Astrocyte (in vitro differentiated cells and primary cell): ENCODE data around the gene BICC1. TPM values are rescaled to one million over a fixed set of nuclear protein-coding genes. Genes with fewer than 3 reads are reported as not detected.

Experiments
- DNase-seq: peaks from one replicate; pipeline ENCODE4 v3.0.0-alpha.2; 2010; ENCODE audit warnings: low read depth
- FAIRE-seq: peaks from 2 replicates; lab custom pipeline; 2011; peaks lifted over from hg19 to GRCh38; lab: Jason Lieb, UNC
- H2AFZ ChIP-seq: 2 replicates; pipeline ENCODE4 v1.6.0; 2012; ENCODE audit warnings: low read depth, low read length, inconsistent platforms
- H3K27ac ChIP-seq: 2 replicates; pipeline ENCODE4 v1.5.1; 2011; ENCODE audit warnings: low read depth, low read length, inconsistent platforms
- H3K27me3 ChIP-seq: 2 replicates; pipeline ENCODE4 v1.6.0; 2011; ENCODE audit warnings: low read length, inconsistent platforms; ENCODE audit not compliant: insufficient read depth
- H3K36me3 ChIP-seq: 2 replicates; pipeline ENCODE4 v1.5.1; 2011; ENCODE audit warnings: low read length, inconsistent platforms; ENCODE audit not compliant: insufficient read depth
- H3K4me1 ChIP-seq: 2 replicates; pipeline ENCODE4 v1.5.1; 2011; ENCODE audit warnings: low read length, inconsistent platforms; ENCODE audit not compliant: insufficient read depth
- H3K4me2 ChIP-seq: 2 replicates; pipeline ENCODE4 v1.6.0; 2012; ENCODE audit warnings: low read length, inconsistent platforms
- H3K4me3 ChIP-seq: 2 replicates; pipeline ENCODE4 v1.5.1; 2011; ENCODE audit warnings: low read depth, mild to moderate bottlenecking, low read length, inconsistent platforms; ENCODE audit not compliant: insufficient read depth
- H3K79me2 ChIP-seq: 2 replicates; pipeline ENCODE4 v1.6.0; 2012; ENCODE audit warnings: mild to moderate bottlenecking, low read length, inconsistent platforms; ENCODE audit not compliant: insufficient read depth
- H3K9ac ChIP-seq: 2 replicates; pipeline ENCODE4 v1.6.0; 2012; ENCODE audit warnings: mild to moderate bottlenecking, low read length, inconsistent platforms
- H3K9me3 ChIP-seq: 2 replicates; pipeline ENCODE4 v1.5.1; 2012; ENCODE audit warnings: low read depth, mild to moderate bottlenecking, low read length, inconsistent platforms; ENCODE audit not compliant: insufficient read depth
- H4K20me1 ChIP-seq: 2 replicates; pipeline ENCODE4 v1.6.0; 2012; ENCODE audit warnings: low read length, inconsistent platforms; ENCODE audit not compliant: insufficient read depth
- H3K27ac Mint-ChIP-seq: one replicate; pipeline ENCODE4 v1.8.0; 2021; ENCODE audit warnings: mild to moderate bottlenecking, mixed read lengths; ENCODE audit not compliant: unreplicated experiment
- H3K27me3 Mint-ChIP-seq: one replicate; pipeline ENCODE4 v1.8.0; 2021; ENCODE audit warnings: low read depth, mixed read lengths; ENCODE audit not compliant: unreplicated experiment
- H3K36me3 Mint-ChIP-seq: one replicate; pipeline ENCODE4 v1.8.0; 2021; ENCODE audit warnings: low read depth, mixed read lengths; ENCODE audit not compliant: unreplicated experiment
- H3K4me1 Mint-ChIP-seq: one replicate; pipeline ENCODE4 v1.8.0; 2021; ENCODE audit warnings: low read depth, mixed read lengths; ENCODE audit not compliant: unreplicated experiment
- H3K4me3 Mint-ChIP-seq: one replicate; pipeline ENCODE4 v1.8.0; 2021; ENCODE audit warnings: mild to moderate bottlenecking, moderate library complexity, mixed read lengths; ENCODE audit not compliant: unreplicated experiment
- H3K9me3 Mint-ChIP-seq: one replicate; pipeline ENCODE4 v1.8.0; 2021; ENCODE audit warnings: mild to moderate bottlenecking, mixed read lengths; ENCODE audit not compliant: unreplicated experiment
- CTCF ChIP-seq: IDR thresholded peaks from 2 replicates; pipeline ENCODE4 v1.5.1; 2011; ENCODE audit warnings: low read depth, mild to moderate bottlenecking, inconsistent platforms, low read length, moderate library complexity; ENCODE audit not compliant: insufficient read depth
- EZH2 ChIP-seq: IDR thresholded peaks from 2 replicates; pipeline ENCODE4 v1.6.1; 2012; ENCODE audit warnings: mild to moderate bottlenecking, low read length, inconsistent platforms; ENCODE audit not compliant: insufficient read depth
- total RNA-seq: library from RNA; stranded (reverse); gene quantifications from 2 replicates; pipeline ENCODE4 v1.2.1, GENCODE V29; 2021

BICC1 gene
- total RNA-seq, 1 donor from 2014 or later = 23.0 TPM

DNA sequence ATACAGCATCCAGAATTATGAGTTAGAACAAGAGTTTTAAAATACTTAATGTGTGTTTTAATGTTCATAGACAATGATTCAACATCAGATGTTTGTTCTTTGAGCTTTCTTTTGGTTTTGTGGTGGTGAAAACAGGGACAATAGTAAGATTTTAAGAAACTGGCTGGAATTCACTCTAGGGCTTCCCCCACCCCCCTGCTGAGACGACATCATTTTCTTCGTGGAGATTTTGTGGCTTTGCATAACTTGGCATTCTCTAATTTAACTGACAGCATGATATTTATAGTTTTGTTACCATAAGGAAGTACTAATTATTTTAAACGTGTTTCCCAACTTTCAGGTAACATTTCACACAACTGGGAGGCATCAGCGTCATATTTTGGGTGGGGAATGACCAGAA, 184.1 kb downstream of the BICC1 start:
- Mint-ChIP-seq H3K4me3 (peak overlapping the region; percentile 47), H3K4me1 (peaks cover 45% of the 10 kb centered on the region), H3K36me3 (peaks cover 18% of the 10 kb centered on the region), H3K27me3 (no peaks in the 10 kb centered on the region), H3K27ac (peak overlapping the region; percentile 37), H3K9me3 (peaks cover 11% of the 10 kb centered on the region)
- H3K4me2 ChIP-seq = no peak overlapping the region
- H3K27me3 ChIP-seq = no peaks in the 10 kb centered on the region
- no peak overlapping the region for H3K9ac ChIP-seq
- FAIRE-seq (no peak), DNase-seq (peak; percentile 53)
- peak overlapping the region; percentile 7 for H3K27ac ChIP-seq
- H3K4me1 ChIP-seq = peaks cover 31% of the 10 kb centered on the region
- no peak for TF ChIP-seq EZH2
- no peak for TF ChIP-seq CTCF
- no peak overlapping the region for H3K4me3 ChIP-seq
- H3K36me3 ChIP-seq = no peaks in the 10 kb centered on the region
- H4K20me1 ChIP-seq = peaks cover 26% of the 10 kb centered on the region
- H3K9me3 ChIP-seq = peaks cover 7% of the 10 kb centered on the region
- no peak overlapping the region for H2AFZ ChIP-seq
- peaks cover 49% of the 10 kb centered on the region for H3K79me2 ChIP-seq

DNA sequence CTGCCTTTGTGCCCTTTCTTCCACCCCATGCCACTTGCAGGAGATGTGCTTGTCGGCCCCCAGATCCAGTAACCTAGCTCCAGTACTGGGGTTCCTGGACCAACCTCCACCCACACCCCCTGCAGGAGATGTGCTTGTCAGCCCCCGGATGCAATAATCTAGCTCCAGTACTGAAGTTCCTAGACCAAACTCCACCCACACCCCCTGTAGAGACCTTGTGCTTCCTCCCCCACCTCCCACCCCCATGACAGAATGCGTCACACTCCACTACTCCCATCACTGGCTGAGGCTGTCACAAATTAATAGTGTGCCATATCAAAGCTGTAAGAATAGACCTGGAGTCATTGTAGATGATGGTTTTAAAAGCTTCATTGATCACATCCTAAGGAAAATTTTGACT, 185.0 kb downstream of the BICC1 start:
- peaks cover 46% of the 10 kb centered on the region for H3K79me2 ChIP-seq
- FAIRE-seq (no peak), DNase-seq (no peak)
- no peak overlapping the region for H3K27ac ChIP-seq
- no peak overlapping the region for H3K27ac Mint-ChIP-seq
- no peak overlapping the region for H3K4me3 ChIP-seq
- H3K36me3 ChIP-seq = no peaks in the 10 kb centered on the region
- H2AFZ ChIP-seq = no peak overlapping the region
- H3K27me3 Mint-ChIP-seq = no peaks in the 10 kb centered on the region
- peaks cover 8% of the 10 kb centered on the region for H3K9me3 Mint-ChIP-seq
- no peaks in the 10 kb centered on the region for H3K27me3 ChIP-seq
- peaks cover 38% of the 10 kb centered on the region for H3K4me1 ChIP-seq
- peaks cover 26% of the 10 kb centered on the region for H4K20me1 ChIP-seq
- H3K4me1 Mint-ChIP-seq = peaks cover 52% of the 10 kb centered on the region
- no peak overlapping the region for H3K4me3 Mint-ChIP-seq
- H3K4me2 ChIP-seq = no peak overlapping the region
- H3K9ac ChIP-seq = no peak overlapping the region
- H3K9me3 ChIP-seq = peaks cover 6% of the 10 kb centered on the region
- TF ChIP-seq CTCF (no peak), EZH2 (no peak)
- H3K36me3 Mint-ChIP-seq = peaks cover 16% of the 10 kb centered on the region

- Histone ChIP-seq H3K79me2 (peaks cover 45% of the 10 kb centered on the region), H4K20me1 (peaks cover 26% of the 10 kb centered on the region), H3K4me3 (no peak overlapping the region), H3K9me3 (peaks cover 6% of the 10 kb centered on the region), H3K36me3 (no peaks in the 10 kb centered on the region), H3K4me1 (peaks cover 44% of the 10 kb centered on the region), H3K4me2 (no peak overlapping the region), H3K27ac (no peak overlapping the region), H3K27me3 (no peaks in the 10 kb centered on the region), H3K9ac (no peak overlapping the region), H2AFZ (no peak overlapping the region)
- FAIRE-seq (peak; percentile 32), DNase-seq (no peak)
- Mint-ChIP-seq H3K27ac (no peak overlapping the region), H3K4me3 (no peak overlapping the region), H3K9me3 (peaks cover 6% of the 10 kb centered on the region), H3K36me3 (peaks cover 12% of the 10 kb centered on the region), H3K27me3 (no peaks in the 10 kb centered on the region), H3K4me1 (peaks cover 57% of the 10 kb centered on the region)
- no peak for TF ChIP-seq CTCF
- no peak for TF ChIP-seq EZH2
Observed at GRCh38 chr10:58698777-58699356, 186.2 kb downstream of the BICC1 start.
